LoVo (cell line): ENCODE data around the gene KCNQ2.

Source experiments
- DNase-seq: peaks from one replicate; pipeline ENCODE4 v3.0.0-alpha.2; 2016; ENCODE audit warnings: low spot score

Gene KCNQ2

GRCh38 chr20:63471002-63471716 is 1.3 kb downstream of the KCNQ2 start:
- no peak for DNase-seq

- DNase-seq: no peak
Measured at GRCh38 chr20:63470410-63470809, 2.0 kb downstream of the KCNQ2 start.

DNA sequence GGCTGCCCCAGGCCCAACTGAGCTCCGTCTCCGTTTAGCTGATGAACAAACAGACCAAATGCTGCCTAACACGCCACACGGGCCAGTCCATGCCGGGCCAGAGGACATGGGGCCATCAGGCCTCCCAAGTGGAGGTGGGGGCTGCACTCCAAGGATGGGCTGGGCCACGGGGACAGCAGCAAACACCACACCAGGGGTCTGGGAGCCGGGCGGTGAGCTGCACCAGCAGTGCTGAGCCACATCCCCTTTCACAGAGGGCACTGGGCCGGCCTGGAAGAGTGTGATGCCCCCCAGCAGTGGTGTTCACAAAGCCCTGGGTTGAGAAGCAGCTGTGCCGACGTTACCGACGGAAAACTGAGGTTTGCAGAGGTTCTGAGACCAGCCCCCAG is 2.7 kb downstream of the KCNQ2 start:
- DNase-seq: no peak

- DNase-seq: no peak
Measured at GRCh38 chr20:63469019-63469712, 3.3 kb downstream of the KCNQ2 start.

GRCh38 chr20:63468421-63468820 is 4.0 kb downstream of the KCNQ2 start:
- no peak for DNase-seq

GRCh38 chr20:63467294-63468083 is 5.0 kb downstream of the KCNQ2 start:
- no peak for DNase-seq

GRCh38 chr20:63466861-63467260 is 5.6 kb downstream of the KCNQ2 start:
- DNase-seq: no peak

DNA sequence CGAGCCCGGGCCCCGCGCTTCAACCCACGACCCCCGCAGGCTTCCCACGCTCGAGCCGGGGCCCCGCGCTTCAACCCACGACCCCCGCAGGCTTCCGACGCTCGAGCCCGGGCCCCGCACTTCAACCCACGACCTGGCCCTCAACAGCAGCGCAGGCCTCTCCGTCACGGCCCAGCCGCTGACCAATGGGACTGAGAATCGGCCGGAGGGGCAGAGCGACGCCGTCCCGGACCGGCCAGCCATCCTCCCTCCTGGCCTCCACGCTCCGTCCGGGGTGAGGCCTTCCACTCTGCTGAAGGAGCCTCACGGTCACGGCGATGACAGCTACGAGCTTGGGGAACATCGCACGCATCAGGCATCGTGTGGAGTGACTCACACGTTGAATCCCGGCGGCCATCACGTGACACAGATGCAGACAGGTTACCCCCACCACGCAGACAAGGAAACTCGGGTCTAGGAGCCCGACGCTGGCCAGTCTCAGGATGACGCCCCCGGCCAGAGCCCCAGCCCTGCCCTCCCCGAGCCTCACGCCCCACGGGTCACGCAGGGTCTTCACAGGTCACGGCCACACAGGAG is 6.1 kb downstream of the KCNQ2 start:
- DNase-seq: no peak

- no peak for DNase-seq
Measured at GRCh38 chr20:63465380-63466249, 6.8 kb downstream of the KCNQ2 start.

- no peak for DNase-seq
Measured at GRCh38 chr20:63464289-63464635, 8.2 kb downstream of the KCNQ2 start.

DNA sequence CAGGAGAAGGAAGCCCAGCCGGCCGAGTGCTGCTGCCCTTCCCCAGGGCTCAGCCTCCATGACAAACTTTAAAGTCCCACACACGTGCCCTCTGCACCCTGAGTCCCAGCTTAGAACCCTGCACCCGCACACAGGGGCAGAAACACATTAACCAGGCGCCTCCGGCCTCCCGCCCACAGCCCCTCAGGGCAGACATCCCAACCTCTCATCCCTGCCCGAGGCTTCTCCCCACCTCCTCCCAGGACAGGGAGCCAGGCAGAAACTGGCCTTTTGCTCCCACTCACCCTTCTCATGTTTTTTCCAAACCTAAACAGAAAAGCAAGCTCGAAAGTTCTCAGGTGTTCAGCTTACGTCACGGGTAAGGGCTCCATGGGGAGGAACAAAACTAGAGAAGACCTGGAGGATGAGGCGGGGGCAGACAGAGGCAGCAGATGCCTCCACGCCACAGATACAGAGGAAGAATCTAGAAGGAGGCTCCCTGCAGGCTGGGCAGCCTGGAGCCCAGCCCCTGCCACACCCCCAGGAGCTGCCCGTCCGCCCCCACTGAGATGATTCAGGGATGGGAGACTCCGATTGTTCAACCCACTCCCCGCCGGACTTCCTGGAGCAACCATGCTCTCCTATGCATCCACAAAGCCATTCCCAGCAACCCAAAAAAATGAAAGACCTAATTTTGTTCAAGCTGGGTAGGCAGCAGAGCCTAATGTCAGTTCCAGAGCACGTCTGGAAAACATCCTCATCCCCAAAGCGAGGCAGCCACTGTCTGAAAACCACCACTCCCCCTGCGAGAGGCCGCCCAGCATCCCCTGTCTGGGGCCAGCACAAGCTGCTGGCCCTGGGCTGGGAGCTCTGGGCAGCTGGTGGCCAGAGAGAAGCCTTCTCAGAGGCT is 8.8 kb downstream of the KCNQ2 start:
- no peak for DNase-seq

GRCh38 chr20:63462244-63462643 is 10.2 kb downstream of the KCNQ2 start:
- DNase-seq: no peak

- DNase-seq: no peak
Measured at GRCh38 chr20:63461104-63461763, 11.2 kb downstream of the KCNQ2 start.

- DNase-seq: no peak
Measured at GRCh38 chr20:63459070-63459380, 13.4 kb downstream of the KCNQ2 start.

GRCh38 chr20:63458170-63459069 is 14.0 kb downstream of the KCNQ2 start:
- no peak for DNase-seq

DNA sequence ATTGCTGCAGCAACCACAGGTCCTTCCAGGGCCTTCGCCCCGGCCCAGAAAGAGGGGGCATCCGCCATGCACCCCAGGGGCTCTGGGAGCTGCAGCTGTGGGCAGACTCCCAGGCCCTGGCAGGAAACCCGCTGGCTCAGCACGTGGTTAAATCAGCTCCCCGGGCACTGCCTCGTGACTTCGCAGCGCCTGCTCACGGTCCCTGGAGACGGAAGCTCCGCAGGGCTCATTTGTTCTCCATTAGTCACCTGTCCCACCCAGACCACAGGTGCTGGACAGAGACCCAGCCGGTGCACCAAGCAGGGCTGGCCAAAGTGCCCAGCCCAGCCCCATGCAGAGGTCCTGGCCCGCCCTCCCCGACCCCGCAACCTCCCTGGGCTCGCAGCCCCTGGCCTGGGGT is 14.7 kb downstream of the KCNQ2 start:
- peak; percentile 49 for DNase-seq

GRCh38 chr20:63456429-63457284 is 15.8 kb downstream of the KCNQ2 start:
- no peak for DNase-seq

- DNase-seq: no peak
Measured at GRCh38 chr20:63455568-63455859, 16.9 kb downstream of the KCNQ2 start.
